DND-41 (cell line): ENCODE measurements around the gene ADORA2A.

ENCODE experiments used
- ATAC-seq: fragments of 200-7000 bp; cut with Tn5 transposase; 3 replicates; pipeline ENCODE4 v1.9.1; 2021; ENCODE audit warnings: low read depth; ENCODE audit not compliant: insufficient read depth
- DNase-seq: peaks from one replicate; pipeline ENCODE4 v3.0.0-alpha.2; 2020
- H2AFZ ChIP-seq: 2 replicates; pipeline ENCODE4 v1.6.0; 2012; ENCODE audit warnings: low read depth, low read length
- H3K27ac ChIP-seq: 2 replicates; pipeline ENCODE4 v1.5.1; 2012; ENCODE audit warnings: low read length, inconsistent platforms
- H3K27me3 ChIP-seq: fragments of 200-600 bp; sonication (generic); 2 replicates; pipeline ENCODE4 v1.6.0; 2012; ENCODE audit warnings: low read length, mild to moderate bottlenecking, inconsistent platforms; ENCODE audit not compliant: insufficient read depth, poor library complexity
- H3K36me3 ChIP-seq: 2 replicates; pipeline ENCODE4 v1.5.1; 2012; ENCODE audit warnings: low read length, inconsistent platforms; ENCODE audit not compliant: insufficient read depth
- H3K4me1 ChIP-seq: 2 replicates; pipeline ENCODE4 v1.5.1; 2012; ENCODE audit warnings: mild to moderate bottlenecking, low read length; ENCODE audit not compliant: insufficient read depth
- H3K4me2 ChIP-seq: 2 replicates; pipeline ENCODE4 v1.6.0; 2012; ENCODE audit warnings: mild to moderate bottlenecking, moderate library complexity, low read length, inconsistent platforms; ENCODE audit not compliant: insufficient read depth
- H3K4me3 ChIP-seq, 2 experiments: fragments of 200-600 bp in 1 of 2; shearing (Covaris generic) in 1 of 2; 2 replicates each; pipeline ENCODE4 v1.5.1; 2012 to 2016; ENCODE audit warnings: inconsistent platforms in 2 of 2, low read length in 2 of 2, mild to moderate bottlenecking in 2 of 2, low read depth in 1 of 2, moderate library complexity in 1 of 2
- H3K79me2 ChIP-seq: 2 replicates; pipeline ENCODE4 v1.6.0; 2012; ENCODE audit warnings: low read length, inconsistent platforms; ENCODE audit not compliant: insufficient read depth
- H3K9ac ChIP-seq: 2 replicates; pipeline ENCODE4 v1.6.0; 2012; ENCODE audit warnings: low read depth, mild to moderate bottlenecking, inconsistent platforms, low read length, moderate library complexity
- H3K9me3 ChIP-seq: 2 replicates; pipeline ENCODE4 v1.5.1; 2012; ENCODE audit warnings: low read length, moderate library complexity, mild to moderate bottlenecking, inconsistent platforms; ENCODE audit not compliant: insufficient read depth, severe bottlenecking
- H4K20me1 ChIP-seq: 2 replicates; pipeline ENCODE4 v1.6.0; 2012; ENCODE audit warnings: low read length; ENCODE audit not compliant: insufficient read depth
- CTCF ChIP-seq: IDR thresholded peaks from 2 replicates; pipeline ENCODE4 v1.5.1; 2012; ENCODE audit warnings: borderline replicate concordance, low read length, moderate library complexity, mild to moderate bottlenecking; ENCODE audit not compliant: poor library complexity, severe bottlenecking; ENCODE audit errors: extremely low read depth
- EZH2 ChIP-seq: IDR thresholded peaks from 3 replicates; pipeline ENCODE4 v1.6.1; 2012; ENCODE audit warnings: borderline replicate concordance, low read depth, mild to moderate bottlenecking, moderate library complexity, low read length, inconsistent platforms; ENCODE audit not compliant: severe bottlenecking

Gene ADORA2A

GRCh38 chr22:24423519-24424000, 3.8 kb upstream of the ADORA2A start:
- DNase-seq: no peak
- no peak overlapping the region for H3K4me3 ChIP-seq
- peaks cover 4% of the 10 kb centered on the region; the same call in 1 of the 2 replicates for H4K20me1 ChIP-seq
- H3K4me1 ChIP-seq: peaks cover 40% of the 10 kb centered on the region
- peaks cover 4% of the 10 kb centered on the region for H3K79me2 ChIP-seq
- no peak overlapping the region for H3K27ac ChIP-seq
- no peaks in the 10 kb centered on the region for H3K9me3 ChIP-seq
- H3K9ac ChIP-seq: no peak overlapping the region
- no peak for ATAC-seq
- H3K27me3 ChIP-seq: no peaks in the 10 kb centered on the region
- no peaks in the 10 kb centered on the region for H3K36me3 ChIP-seq
- H3K4me2 ChIP-seq: no peak overlapping the region
- H2AFZ ChIP-seq: no peak overlapping the region
- TF ChIP-seq EZH2: no peak
- peak; percentile 49 for TF ChIP-seq CTCF

GRCh38 chr22:24424001-24424900, 3.1 kb upstream of the ADORA2A start:
- Histone ChIP-seq H3K4me3 (no peak overlapping the region), H3K4me2 (no peak overlapping the region), H4K20me1 (peaks cover 4% of the 10 kb centered on the region; the same call in 1 of the 2 replicates), H3K79me2 (peaks cover 11% of the 10 kb centered on the region), H3K4me1 (peaks cover 47% of the 10 kb centered on the region), H3K36me3 (no peaks in the 10 kb centered on the region), H3K27ac (peak overlapping the region; percentile 45; the same call in 1 of the 2 replicates), H3K27me3 (no peaks in the 10 kb centered on the region), H3K9ac (no peak overlapping the region), H2AFZ (no peak overlapping the region), H3K9me3 (no peaks in the 10 kb centered on the region)
- DNase-seq (no peak), ATAC-seq (no peak)
- TF ChIP-seq CTCF (no peak), EZH2 (no peak)

GRCh38 chr22:24424901-24425775, 2.3 kb upstream of the ADORA2A start:
- TF ChIP-seq CTCF (no peak), EZH2 (no peak)
- H3K4me2 ChIP-seq: no peak overlapping the region
- H3K4me3 ChIP-seq: no peak overlapping the region
- DNase-seq (no peak), ATAC-seq (no peak)
- H3K36me3 ChIP-seq: no peaks in the 10 kb centered on the region
- H3K9ac ChIP-seq: peak overlapping the region; percentile 82; the same call in 1 of the 2 replicates
- H3K27ac ChIP-seq: peak overlapping the region; percentile 95
- no peaks in the 10 kb centered on the region for H3K27me3 ChIP-seq
- H3K9me3 ChIP-seq: no peaks in the 10 kb centered on the region
- peaks cover 19% of the 10 kb centered on the region for H3K79me2 ChIP-seq
- peaks cover 4% of the 10 kb centered on the region; the same call in 1 of the 2 replicates for H4K20me1 ChIP-seq
- peaks cover 56% of the 10 kb centered on the region for H3K4me1 ChIP-seq
- no peak overlapping the region for H2AFZ ChIP-seq
